Activated CD8-positive, alpha-beta memory T cell treated with anti-CD3 and anti-CD28 coated beads for 36 hours (primary cell): ENCODE results near the gene ZFPL1. TPM values are rescaled to one million over a fixed set of nuclear protein-coding genes. Genes with fewer than 3 reads are reported as not detected.

ENCODE experiments used
- CTCF ChIA-PET: fragments of 350-600 bp; sonication (Branson Sonifier 250); formaldehyde crosslinking; loops from one replicate; lab custom pipeline; 2021; ENCODE audit warnings: antibody characterized with exemption; lab: Charles Lee
- POLR2A ChIA-PET: fragments of 350-600 bp; sonication (Branson Sonifier 250); formaldehyde crosslinking; loops from one replicate; lab custom pipeline; 2021; ENCODE audit warnings: antibody characterized with exemption; lab: Charles Lee
- total RNA-seq, 2 experiments: library from RNA; stranded (reverse); gene quantifications; one replicate each; pipeline ENCODE4 v1.2.3, GENCODE V29; 2021

ZFPL1 gene
- total RNA-seq, 2 experiments from 2014 or later = 27.5 to 30.2 TPM

GRCh38 chr11:65084598-65085375 lies 765 bp downstream of the ZFPL1 start:
- POLR2A ChIA-PET = interaction anchor here (0.7 to 0.9 kb wide), 2 partner anchors 11 to 70 kb away, joined by 3 read pairs; partner anchors contain the start of gene VPS51
- CTCF ChIA-PET = interaction anchor here (0.9 to 1.4 kb wide), 4 partner anchors 9 to 34 kb away, joined by 3 read pairs; no protein-coding TSS in a partner anchor

GRCh38 chr11:65085446-65085845 lies 1.4 kb downstream of the ZFPL1 start:
- ChIA-PET CTCF (interaction anchor here (0.9 to 1.4 kb wide), 4 partner anchors 10 to 33 kb away, joined by 3 read pairs; no protein-coding TSS in a partner anchor), POLR2A (interaction anchor here (0.7 to 0.9 kb wide), 2 partner anchors 10 to 71 kb away, joined by 3 read pairs; partner anchors contain the start of gene VPS51)

GRCh38 chr11:65086809-65087208 lies 2.8 kb downstream of the ZFPL1 start:
- ChIA-PET CTCF (interaction anchor here (0.5 kb wide), 1 partner anchor 66 kb away, joined by 3 read pairs; no protein-coding TSS in a partner anchor), POLR2A (interaction anchor here (1.5 kb wide), 1 partner anchor 10 kb away, joined by 6 read pairs; the partner anchor contains the start of gene VPS51)

- POLR2A ChIA-PET = interaction anchor here (1.5 kb wide), 1 partner anchor 9 kb away, joined by 6 read pairs; the partner anchor contains the start of gene VPS51
- CTCF ChIA-PET = interaction anchor here (0.5 kb wide), 1 partner anchor 67 kb away, joined by 3 read pairs; no protein-coding TSS in a partner anchor
Observed at GRCh38 chr11:65087216-65087615, 3.2 kb downstream of the ZFPL1 start.

GRCh38 chr11:65087827-65088226 lies 3.8 kb downstream of the ZFPL1 start:
- ChIA-PET POLR2A (no interaction called here), CTCF (no interaction called here)

- CTCF ChIA-PET = no interaction called here
- POLR2A ChIA-PET = no interaction called here
Observed at GRCh38 chr11:65089621-65090020, 5.6 kb downstream of the ZFPL1 start.

- POLR2A ChIA-PET = interaction anchor here (0.6 kb wide), 1 partner anchor 1252 kb away, joined by 3 read pairs; no protein-coding TSS in a partner anchor
- CTCF ChIA-PET = interaction anchor here (0.6 to 0.9 kb wide), 2 partner anchors 21 to 58 kb away, joined by 3 read pairs; partner anchors contain the start of gene TM7SF2
Observed at GRCh38 chr11:65090628-65091027, 6.6 kb downstream of the ZFPL1 start.

- ChIA-PET CTCF (interaction anchor here (10.6 kb wide), 1 partner anchor 16 kb away, joined by 109 read pairs; the partner anchor contains the start of gene TM7SF2), POLR2A (interaction anchor here (0.7 to 1.7 kb wide), 6 partner anchors 9 to 27 kb away, joined by 3 to 17 read pairs (median 5); partner anchors contain the start of genes CDCA5, MRPL49, TM7SF2 and ZFPL1)
Observed at GRCh38 chr11:65095427-65095826, 11.4 kb downstream of the ZFPL1 start.

GRCh38 chr11:65095974-65096806 lies 12.2 kb downstream of the ZFPL1 start, which contains the start of gene VPS51:
Gene VPS51 (plus strand): TSS chr11:65096214. CDS start chr11:65096251, 37 bp downstream.
- ChIA-PET CTCF (interaction anchor here (1.1 to 10.6 kb wide), 2 partner anchors 15 to 21 kb away, joined by 4 to 109 read pairs; partner anchors contain the start of genes TM7SF2 and ZNHIT2), POLR2A (interaction anchor here (0.6 to 1.7 kb wide), 10 partner anchors 9 to 218 kb away, joined by 3 to 17 read pairs (median 5); partner anchors contain the start of genes CDCA5, FAU, MRPL49 and TM7SF2)

GRCh38 chr11:65096926-65097325 lies 12.9 kb downstream of the ZFPL1 start:
- CTCF ChIA-PET = interaction anchor here (1.1 to 10.6 kb wide), 2 partner anchors 14 to 21 kb away, joined by 4 to 109 read pairs; partner anchors contain the start of genes TM7SF2 and ZNHIT2
- POLR2A ChIA-PET = interaction anchor here (1.0 to 1.7 kb wide), 7 partner anchors 10 to 38 kb away, joined by 3 to 17 read pairs (median 6); partner anchors contain the start of genes CDCA5, FAU, MRPL49 and TM7SF2

- ChIA-PET POLR2A (interaction anchor here (0.6 to 1.2 kb wide), 2 partner anchors 10 to 18 kb away, joined by 8 to 9 read pairs; no protein-coding TSS in a partner anchor), CTCF (interaction anchor here (10.6 kb wide), 1 partner anchor 10 kb away, joined by 109 read pairs; the partner anchor contains the start of gene TM7SF2)
Observed at GRCh38 chr11:65100674-65101350, 16.8 kb downstream of the ZFPL1 start.

GRCh38 chr11:65102142-65103095 lies 18.4 kb downstream of the ZFPL1 start:
- CTCF ChIA-PET = interaction anchor here (0.7 to 10.6 kb wide), 5 partner anchors 9 to 209 kb away, joined by 3 to 109 read pairs (median 4); partner anchors contain the start of genes FAU, TM7SF2 and ZNHIT2
- POLR2A ChIA-PET = interaction anchor here (1.2 kb wide), 1 partner anchor 8 kb away, joined by 9 read pairs; no protein-coding TSS in a partner anchor

- POLR2A ChIA-PET = interaction anchor here (0.6 kb wide), 1 partner anchor 399 kb away, joined by 3 read pairs; no protein-coding TSS in a partner anchor
Observed at GRCh38 chr11:65103476-65103875, 19.5 kb downstream of the ZFPL1 start.

GRCh38 chr11:65104628-65105027 lies 20.6 kb downstream of the ZFPL1 start:
- CTCF ChIA-PET = interaction anchor here (10.6 kb wide), 1 partner anchor 6 kb away, joined by 109 read pairs; the partner anchor contains the start of gene TM7SF2

More at GRCh38 chr11:65103476-65103875, 19.5 kb downstream of the ZFPL1 start:
- CTCF ChIA-PET = interaction anchor here (2.1 to 10.6 kb wide), 2 partner anchors 7 to 14 kb away, joined by 5 to 109 read pairs; partner anchors contain the start of genes TM7SF2 and ZNHIT2

GRCh38 chr11:65107078-65107477 lies 23.1 kb downstream of the ZFPL1 start:
- CTCF ChIA-PET = interaction anchor here (1.8 to 7.4 kb wide), 2 partner anchors 8 to 10 kb away, joined by 7 to 109 read pairs; partner anchors contain the start of genes VPS51 and ZNHIT2
- POLR2A ChIA-PET = no interaction called here

More at GRCh38 chr11:65104628-65105027, 20.6 kb downstream of the ZFPL1 start:
- POLR2A ChIA-PET = no interaction called here
